ENCODE measurements around the gene L3MBTL1.

- TF ChIP-seq CTCF (IDR thresholded peaks at IDR 0.05) (no peak), POLR2A (IDR thresholded peaks at IDR 0.05) (no peak)
Observed at GRCh38 chr20:43477619-43478018, 29.9 kb upstream of the L3MBTL1 start.

Measured in right lobe of liver (tissue), 4 donors.